ENCODE data around the gene IDH3A. TPM values are rescaled to one million over a fixed set of nuclear protein-coding genes. Genes with fewer than 3 reads are reported as not detected.

IDH3A gene
- total and polyA plus RNA-seq, 9 of the 15 experiments (the other 6 are each of a cell fraction or from before 2014, with no cell fraction given), result 37.4 to 249 (median 107) TPM

DNA sequence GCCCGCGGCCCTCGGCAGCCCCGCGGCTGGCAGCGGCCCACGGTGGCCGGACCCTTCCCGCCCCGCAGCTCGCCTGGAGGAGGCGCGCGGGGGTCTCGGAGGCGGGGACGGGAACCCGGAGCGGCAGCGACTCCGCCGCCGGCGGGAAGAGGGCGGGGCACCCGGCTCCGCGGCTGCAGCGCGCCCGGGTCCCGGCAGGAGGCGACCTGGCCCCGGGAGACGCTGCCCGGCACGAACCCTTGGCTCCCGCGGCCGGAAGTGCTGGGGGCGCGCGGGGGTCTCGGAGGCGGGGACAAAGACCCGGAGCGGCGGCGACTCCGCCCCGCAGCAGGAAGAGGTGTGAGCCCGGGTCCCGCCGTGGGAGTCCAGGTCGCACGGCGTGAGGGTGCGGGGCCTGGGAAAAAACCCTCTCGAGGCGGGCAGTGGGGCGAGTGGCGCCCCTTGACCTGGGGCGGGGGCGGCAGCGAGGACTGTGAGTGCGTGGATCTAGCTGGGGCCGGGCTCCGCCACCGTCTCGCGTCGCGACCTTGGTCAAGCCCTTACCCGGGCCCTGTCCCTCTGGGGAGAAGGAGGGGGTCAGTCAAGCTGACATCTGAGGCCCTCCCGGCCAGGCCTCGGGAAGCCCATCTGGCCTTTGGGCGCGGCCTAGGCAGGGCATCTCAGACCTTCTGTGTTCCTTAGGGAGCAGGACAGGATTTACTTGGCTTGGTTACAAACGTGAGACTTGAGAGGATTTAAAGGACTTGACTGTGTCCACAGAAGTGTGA is 17.7 kb upstream of the IDH3A start, which contains the start of gene CIB2 (continued):
- TF ChIP-seq ZNF655 (CRISPR knock-in tag; IDR thresholded peaks at IDR 0.05), result no peak
- no peak for TF ChIP-seq ATF1 (CRISPR knock-in tag; IDR thresholded peaks at IDR 0.05)
- TF ChIP-seq ATF1 (tag; IDR thresholded peaks at IDR 0.05), result peak; percentile 50
- TF ChIP-seq ARID3B (CRISPR knock-in tag; IDR thresholded peaks at IDR 0.05; ENCODE audit: borderline replicate concordance), result no peak
- TF ChIP-seq RBM17 (IDR thresholded peaks at IDR 0.05; ENCODE audit: borderline replicate concordance, low read depth, low read length), result no peak
- TF ChIP-seq CTCFL (IDR thresholded peaks at IDR 0.05; ENCODE audit: borderline replicate concordance, insufficient read depth, low read depth, low read length, poor library complexity, severe bottlenecking), result peak; percentile 87
- no peak for TF ChIP-seq HIVEP1 (CRISPR knock-in tag; IDR thresholded peaks at IDR 0.05)
- no peak for TF ChIP-seq GTF2F1 (IDR thresholded peaks at IDR 0.05; ENCODE audit: low read depth, low read length)
- no peak for TF ChIP-seq CEBPB (tag; IDR thresholded peaks at IDR 0.05)
- TF ChIP-seq ZNF584 (CRISPR knock-in tag; IDR thresholded peaks at IDR 0.05; ENCODE audit: low read depth), result no peak
- TF ChIP-seq HSF4 (CRISPR knock-in tag; IDR thresholded peaks at IDR 0.05; ENCODE audit: borderline replicate concordance), result no peak
- no peak for TF ChIP-seq RBM15 (IDR thresholded peaks at IDR 0.05; ENCODE audit: insufficient read depth, low read length)
- no peak for TF ChIP-seq TAF15 (IDR thresholded peaks at IDR 0.05; ENCODE audit: low read depth, low read length)
- TF ChIP-seq HDAC8 (tag; IDR thresholded peaks at IDR 0.05), result no peak
- TF ChIP-seq ZNF24 (IDR thresholded peaks at IDR 0.05), result 0 out of 2 replicates have a peak, but pooled peaks have one; percentile 37
- TF ChIP-seq POLR2AphosphoS2 (IDR thresholded peaks at IDR 0.05; ENCODE audit: low read length), result no peak
- TF ChIP-seq, protein P1, sequence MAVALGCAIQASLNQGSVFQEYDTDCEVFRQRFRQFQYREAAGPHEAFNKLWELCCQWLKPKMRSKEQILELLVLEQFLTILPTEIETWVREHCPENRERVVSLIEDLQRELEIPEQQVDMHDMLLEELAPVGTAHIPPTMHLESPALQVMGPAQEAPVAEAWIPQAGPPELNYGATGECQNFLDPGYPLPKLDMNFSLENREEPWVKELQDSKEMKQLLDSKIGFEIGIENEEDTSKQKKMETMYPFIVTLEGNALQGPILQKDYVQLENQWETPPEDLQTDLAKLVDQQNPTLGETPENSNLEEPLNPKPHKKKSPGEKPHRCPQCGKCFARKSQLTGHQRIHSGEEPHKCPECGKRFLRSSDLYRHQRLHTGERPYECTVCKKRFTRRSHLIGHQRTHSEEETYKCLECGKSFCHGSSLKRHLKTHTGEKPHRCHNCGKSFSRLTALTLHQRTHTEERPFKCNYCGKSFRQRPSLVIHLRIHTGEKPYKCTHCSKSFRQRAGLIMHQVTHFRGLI (CRISPR knock-in tag; IDR thresholded peaks at IDR 0.05), result no peak
- no peak for TF ChIP-seq ZNF444 (CRISPR knock-in tag; IDR thresholded peaks at IDR 0.05)
- TF ChIP-seq PHF21A (IDR thresholded peaks at IDR 0.05; ENCODE audit: borderline replicate concordance, low read depth), result no peak
- TF ChIP-seq CEBPG (CRISPR knock-in tag; IDR thresholded peaks at IDR 0.05), result no peak
- no peak for TF ChIP-seq CEBPG (tag; conservative IDR thresholded peaks at IDR 0.05 in 1 of 2, IDR thresholded peaks at IDR 0.05 in 1 of 2)
